IMR-90 (cell line): ENCODE measurements around the gene TMC3. TPM values are rescaled to one million over a fixed set of nuclear protein-coding genes. Genes with fewer than 3 reads are reported as not detected.
A peak's percentile ranks its signal among the peaks of the same experiment; 100 is the strongest.

Source experiments
- ATAC-seq: fragments of 200-7000 bp; cut with Tn5 transposase; 2 replicates; pipeline ENCODE4 v1.9.1; 2020; ENCODE audit warnings: low read depth, mild to moderate bottlenecking, moderate library complexity
- BruUV-seq: library from RNA; stranded (reverse); fragments of 400-500 nt; replicated peaks from 2 replicates; lab custom pipeline; 2021; lab: Mats Ljungman, UMichigan
- CTCF ChIA-PET: fragments of 300-600 bp; formaldehyde crosslinking; extraction: SDS; loops from one replicate; lab custom pipeline; 2021; ENCODE audit warnings: antibody characterized with exemption; lab: Yijun Ruan, JAX
- POLR2A ChIA-PET: fragments of 300-600 bp; sonication (Branson Sonifier 250); formaldehyde crosslinking; loops from one replicate; lab custom pipeline; 2022; ENCODE audit warnings: antibody characterized with exemption; ENCODE audit not compliant: unreplicated experiment; lab: Charles Lee
- DNase-seq: peaks from one replicate; pipeline ENCODE4 v3.0.0; 2013
- H2AFZ ChIP-seq: replicated peaks from 2 replicates; pipeline ENCODE3; 2013; ENCODE audit warnings: low read length, mild to moderate bottlenecking; ENCODE audit not compliant: poor library complexity
- H2AK5ac ChIP-seq: 2 replicates; pipeline ENCODE4 v1.6.1; 2013; ENCODE audit warnings: low read depth, low read length, inconsistent platforms
- H2AK9ac ChIP-seq: replicated peaks from 2 replicates; pipeline ENCODE3; 2013; ENCODE audit warnings: mild to moderate bottlenecking, low read depth, low read length, moderate library complexity; ENCODE audit not compliant: poor library complexity
- H2BK120ac ChIP-seq: 2 replicates; pipeline ENCODE4 v1.6.1; 2013; ENCODE audit warnings: low read depth, low read length, inconsistent platforms
- H2BK15ac ChIP-seq: 3 replicates; pipeline ENCODE4 v1.6.1; 2013; ENCODE audit warnings: low read depth, low read length, inconsistent platforms
- H2BK20ac ChIP-seq: 2 replicates; pipeline ENCODE4 v1.6.1; 2013; ENCODE audit warnings: low read depth, mild to moderate bottlenecking, inconsistent platforms, low read length, moderate library complexity
- H2BK5ac ChIP-seq: 2 replicates; pipeline ENCODE4 v1.6.1; 2013; ENCODE audit warnings: mild to moderate bottlenecking, low read depth, low read length, inconsistent platforms; ENCODE audit not compliant: poor library complexity, severe bottlenecking
- H3K14ac ChIP-seq: replicated peaks from 2 replicates; pipeline ENCODE4 v1.6.1; 2013; ENCODE audit warnings: low read depth, low read length, inconsistent platforms
- H3K18ac ChIP-seq: 2 replicates; pipeline ENCODE4 v1.6.1; 2013; ENCODE audit warnings: low read depth, low read length, control low read depth
- H3K23ac ChIP-seq: 2 replicates; pipeline ENCODE4 v1.6.1; 2013; ENCODE audit warnings: low read depth, low read length, inconsistent platforms
- H3K27ac ChIP-seq: 2 replicates; pipeline ENCODE4 v1.5.1; 2013; ENCODE audit warnings: mild to moderate bottlenecking, control low read depth, low read length; ENCODE audit not compliant: insufficient read depth
- H3K27me3 ChIP-seq: 2 replicates; pipeline ENCODE4 v1.6.1; 2013; ENCODE audit warnings: low read length; ENCODE audit not compliant: control insufficient read depth, insufficient read depth
- H3K36me3 ChIP-seq: 2 replicates; pipeline ENCODE4 v1.6.1; 2013; ENCODE audit warnings: low read length, mixed read lengths; ENCODE audit not compliant: control insufficient read depth, insufficient read depth
- H3K4ac ChIP-seq: 2 replicates; pipeline ENCODE4 v1.6.1; 2013; ENCODE audit warnings: low read depth, low read length, inconsistent platforms
- H3K4me1 ChIP-seq: 2 replicates; pipeline ENCODE4 v1.6.1; 2013; ENCODE audit warnings: low read length, mixed read lengths; ENCODE audit not compliant: control insufficient read depth, insufficient read depth
- H3K4me2 ChIP-seq: 2 replicates; pipeline ENCODE4 v1.6.1; 2013; ENCODE audit warnings: low read depth, mild to moderate bottlenecking, control low read depth, low read length, moderate library complexity
- H3K4me3 ChIP-seq: 2 replicates; pipeline ENCODE4 v1.5.1; 2013; ENCODE audit warnings: low read depth, mild to moderate bottlenecking, control low read depth, low read length, moderate library complexity; ENCODE audit not compliant: insufficient read depth
- H3K56ac ChIP-seq: 2 replicates; pipeline ENCODE4 v1.6.1; 2013; ENCODE audit warnings: low read length, inconsistent platforms; ENCODE audit not compliant: insufficient read depth; ENCODE audit errors: extremely low read depth
- H3K79me1 ChIP-seq, 2 experiments: 2 replicates each; pipeline ENCODE4 v1.6.1; 2013; ENCODE audit warnings: low read length in 2 of 2, inconsistent platforms in 1 of 2, low read depth in 1 of 2
- H3K9ac ChIP-seq: 2 replicates; pipeline ENCODE4 v1.6.1; 2013; ENCODE audit warnings: low read depth, low read length, control low read depth
- H3K9me1 ChIP-seq: 2 replicates; pipeline ENCODE4 v1.6.1; 2013; ENCODE audit warnings: low read length, inconsistent platforms; ENCODE audit not compliant: insufficient read depth
- H3K9me3 ChIP-seq: 2 replicates; pipeline ENCODE4 v1.6.1; 2013; ENCODE audit warnings: low read length; ENCODE audit not compliant: control insufficient read depth, insufficient read depth
- H4K20me1 ChIP-seq: 2 replicates; pipeline ENCODE4 v1.6.1; 2013; ENCODE audit warnings: low read length, inconsistent platforms; ENCODE audit not compliant: insufficient read depth
- H4K5ac ChIP-seq: 2 replicates; pipeline ENCODE4 v1.6.1; 2013; ENCODE audit warnings: mild to moderate bottlenecking, low read depth, low read length, control low read depth
- H4K8ac ChIP-seq, 2 experiments: 2 replicates each; pipeline ENCODE4 v1.6.1; 2013; ENCODE audit warnings: low read depth in 2 of 2, low read length in 2 of 2, control low read depth in 1 of 2, inconsistent platforms in 1 of 2
- H4K91ac ChIP-seq: 2 replicates; pipeline ENCODE4 v1.6.1; 2013; ENCODE audit warnings: low read depth, low read length, inconsistent platforms; ENCODE audit not compliant: insufficient read depth
- CEBPB ChIP-seq: IDR thresholded peaks from 2 replicates; pipeline ENCODE4 v1.6.1; 2012; ENCODE audit warnings: low read depth, low read length, improper control_type of control experiment
- CHD1 ChIP-seq: IDR thresholded peaks from 2 replicates; pipeline ENCODE4 v1.6.1; 2012; ENCODE audit warnings: low read depth, low read length, improper control_type of control experiment
- MAZ ChIP-seq: IDR thresholded peaks from 2 replicates; pipeline ENCODE4 v1.6.1; 2012; ENCODE audit warnings: low read depth, mild to moderate bottlenecking, low read length, improper control_type of control experiment, moderate library complexity, borderline replicate concordance
- NFE2L2 ChIP-seq: fragments of 150-350 bp; IDR thresholded peaks from 2 replicates; pipeline ENCODE4 v1.6.1; 2016; ENCODE audit warnings: low read depth, mild to moderate bottlenecking, low read length
- WGBS, 2 experiments: methylation state at CpG; one replicate each; pipeline versions ENCODE4 v1.1.5 to v1.1.7; 2013; ENCODE audit warnings: missing lambda C conversion rate in 2 of 2; ENCODE audit not compliant: insufficient read length in 1 of 2; ENCODE audit errors: extremely low coverage in 2 of 2; 5-methylcytosine and 5-hydroxymethylcytosine counted together
- dilution Hi-C: fragments of 300-500 bp; cut with HindIII; formaldehyde crosslinking; loops from one replicate; pipeline ENCODE4 v1.14.3; 2018; ENCODE audit warnings: low sequenced_read_pairs; ENCODE audit not compliant: unreplicated experiment
- in situ Hi-C: fragments of 300-500 bp; cut with MboI; formaldehyde crosslinking; loops from 3 replicates; pipeline ENCODE4 v1.14.3; 2019; ENCODE audit warnings: low sequenced_read_pairs, inconsistent platforms, mixed read lengths
- intact Hi-C: fragments of 100-400 bp; cut with micrococcal nuclease; formaldehyde crosslinking; loops from 2 replicates; pipeline ENCODE4 v1.10.0; 2022
- polyA plus RNA-seq, 3 experiments: library from polyadenylated mRNA; depleted of rRNA; stranded (reverse); fragments of >200 nt; gene quantifications; 2 replicates each; pipeline ENCODE4 v1.2.3, GENCODE V29; 2012; ENCODE audit warnings: low replicate concordance in 1 of 3
- total RNA-seq: library from RNA; depleted of rRNA; stranded (reverse); fragments of >200 nt; gene quantifications from 2 replicates; pipeline ENCODE4 v1.2.3, GENCODE V29; 2012
- TF ChIP-seq, protein P1 (sequence below): fragments of 150-350 bp; IDR thresholded peaks from 2 replicates; pipeline ENCODE4 v1.6.1; 2016; ENCODE audit warnings: low read depth, mild to moderate bottlenecking, low read length, moderate library complexity, borderline replicate concordance
- TF ChIP-seq, protein P2 (sequence below): fragments of 150-350 bp; IDR thresholded peaks from 2 replicates; pipeline ENCODE4 v1.6.1; 2017; ENCODE audit warnings: mild to moderate bottlenecking, antibody characterized with exemption, low read length, low read depth

Gene TMC3
- total and polyA plus RNA-seq, 2 of the 4 experiments (the other 2 are of a cell fraction): not detected

GRCh38 chr15:81361891-81362290 lies 12.1 kb downstream of the TMC3 start (continued):
- TF ChIP-seq NFE2L2 (no peak), MAZ (no peak), CHD1 (no peak)

DNA sequence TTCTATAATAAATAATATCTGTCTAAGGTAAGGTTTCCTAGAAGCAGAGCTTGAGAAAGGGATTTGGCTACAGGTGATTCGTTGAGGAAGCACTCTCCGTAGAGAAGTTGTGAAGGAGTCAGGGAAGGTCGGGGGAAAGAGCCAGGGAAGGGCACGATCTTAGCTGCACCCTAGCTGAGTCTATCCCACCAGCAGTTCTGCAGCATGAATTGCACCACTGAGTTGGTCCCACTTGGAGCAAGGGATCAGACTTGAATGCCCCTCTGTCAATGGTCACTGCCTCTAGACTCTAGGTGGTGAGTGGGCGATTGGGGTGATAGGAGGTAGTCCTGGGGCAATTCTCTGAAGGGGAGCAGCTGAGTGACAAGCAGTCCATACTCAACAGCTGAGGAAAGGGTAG lies 13.5 kb downstream of the TMC3 start:
- no peak overlapping the region for H3K4ac ChIP-seq
- no peaks in the 10 kb centered on the region for H4K20me1 ChIP-seq
- no peaks in the 10 kb centered on the region; the same call in 1 of the 2 replicates for H3K9me3 ChIP-seq
- H4K8ac ChIP-seq: no peak overlapping the region
- no peak for ATAC-seq
- no peak overlapping the region for H2BK5ac ChIP-seq
- WGBS, 2 experiments: 100% methylated on average over 1 of the region's 5 CpGs; no CpG with 5 or more reads in 1 of the 2 experiments
- no peak overlapping the region for H4K91ac ChIP-seq
- no peak for DNase-seq
- intact Hi-C loops: loop anchor here (5.0 kb wide), 1 partner anchor 212 kb away; no protein-coding TSS in a partner anchor
- no peaks in the 10 kb centered on the region for H3K9me1 ChIP-seq
- H3K4me1 ChIP-seq: no peaks in the 10 kb centered on the region
- TF ChIP-seq, protein P1, sequence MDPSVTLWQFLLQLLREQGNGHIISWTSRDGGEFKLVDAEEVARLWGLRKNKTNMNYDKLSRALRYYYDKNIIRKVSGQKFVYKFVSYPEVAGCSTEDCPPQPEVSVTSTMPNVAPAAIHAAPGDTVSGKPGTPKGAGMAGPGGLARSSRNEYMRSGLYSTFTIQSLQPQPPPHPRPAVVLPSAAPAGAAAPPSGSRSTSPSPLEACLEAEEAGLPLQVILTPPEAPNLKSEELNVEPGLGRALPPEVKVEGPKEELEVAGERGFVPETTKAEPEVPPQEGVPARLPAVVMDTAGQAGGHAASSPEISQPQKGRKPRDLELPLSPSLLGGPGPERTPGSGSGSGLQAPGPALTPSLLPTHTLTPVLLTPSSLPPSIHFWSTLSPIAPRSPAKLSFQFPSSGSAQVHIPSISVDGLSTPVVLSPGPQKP: no peak
- TF ChIP-seq, protein P2, sequence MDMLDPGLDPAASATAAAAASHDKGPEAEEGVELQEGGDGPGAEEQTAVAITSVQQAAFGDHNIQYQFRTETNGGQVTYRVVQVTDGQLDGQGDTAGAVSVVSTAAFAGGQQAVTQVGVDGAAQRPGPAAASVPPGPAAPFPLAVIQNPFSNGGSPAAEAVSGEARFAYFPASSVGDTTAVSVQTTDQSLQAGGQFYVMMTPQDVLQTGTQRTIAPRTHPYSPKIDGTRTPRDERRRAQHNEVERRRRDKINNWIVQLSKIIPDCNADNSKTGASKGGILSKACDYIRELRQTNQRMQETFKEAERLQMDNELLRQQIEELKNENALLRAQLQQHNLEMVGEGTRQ: no peak
- TF ChIP-seq CEBPB: no peak
- no peak for TF ChIP-seq MAZ
- H2AK5ac ChIP-seq: no peak overlapping the region
- H2AFZ ChIP-seq: peak overlapping the region; percentile 10
- H2BK120ac ChIP-seq: no peak overlapping the region
- in situ Hi-C loops: no loop called here
- H3K27ac ChIP-seq: no peak overlapping the region
- H2BK15ac ChIP-seq: no peak overlapping the region
- ChIA-PET CTCF (no interaction called here), POLR2A (no interaction called here)
- no peak overlapping the region for H3K18ac ChIP-seq
- no peak overlapping the region for H3K4me3 ChIP-seq
- no peaks in the 10 kb centered on the region; the same call in 1 of the 2 replicates for H3K27me3 ChIP-seq
- dilution Hi-C loops: no loop called here
- H3K56ac ChIP-seq: no peak overlapping the region
- no peak overlapping the region for H3K23ac ChIP-seq
- H3K4me2 ChIP-seq: no peak overlapping the region
- H2AK9ac ChIP-seq: peak overlapping the region; percentile 37
- H3K79me1 ChIP-seq: no peaks in the 10 kb centered on the region
- no peak overlapping the region for H3K14ac ChIP-seq
- H4K5ac ChIP-seq: no peak overlapping the region
- no peaks in the 10 kb centered on the region for H3K36me3 ChIP-seq
- no peak overlapping the region for H3K9ac ChIP-seq
- BruUV-seq: no TSS peak
- no peak overlapping the region for H2BK20ac ChIP-seq
